Measurements from ENCODE around the gene DDAH2.
A peak's percentile ranks its signal among the peaks of the same experiment; 100 is the strongest.

Gene DDAH2

GRCh38 chr6:31728767-31729514 is at the start of gene DDAH2:
DDAH2 (minus strand) TSS chr6:31729299; CDS start chr6:31729161, 138 bp downstream.
- in situ Hi-C loops (cut with HindIII; ENCODE audit: low pct_ligation_motif_present, low pct_unique_long_range_greater_than_20kb, low sequenced_read_pairs) = no loop called here
- DNase-seq = no peak

- in situ Hi-C loops (cut with HindIII; ENCODE audit: low pct_ligation_motif_present, low pct_unique_long_range_greater_than_20kb, low sequenced_read_pairs) = no loop called here
- DNase-seq = no peak
These were observed 49.1 kb upstream of the DDAH2 start for GRCh38 chr6:31778193-31778592.

GRCh38 chr6:31777667-31778050 is 48.6 kb upstream of the DDAH2 start:
- in situ Hi-C loops (cut with HindIII; ENCODE audit: low pct_ligation_motif_present, low pct_unique_long_range_greater_than_20kb, low sequenced_read_pairs) = no loop called here
- no peak for DNase-seq

- DNase-seq = peak; percentile 54
- in situ Hi-C loops (cut with HindIII; ENCODE audit: low pct_ligation_motif_present, low pct_unique_long_range_greater_than_20kb, low sequenced_read_pairs) = no loop called here
These were observed 48.0 kb upstream of the DDAH2 start, which contains the start of gene VWA7 for GRCh38 chr6:31776989-31777666. VWA7 (minus strand) TSS chr6:31777328; CDS start chr6:31776779, 549 bp downstream.

- no peak for DNase-seq
- in situ Hi-C loops (cut with HindIII; ENCODE audit: low pct_ligation_motif_present, low pct_unique_long_range_greater_than_20kb, low sequenced_read_pairs) = no loop called here
These were observed 47.4 kb upstream of the DDAH2 start for GRCh38 chr6:31776485-31776988.

- in situ Hi-C loops (cut with HindIII; ENCODE audit: low pct_ligation_motif_present, low pct_unique_long_range_greater_than_20kb, low sequenced_read_pairs) = no loop called here
These were observed 46.8 kb upstream of the DDAH2 start for GRCh38 chr6:31775633-31776484.

GRCh38 chr6:31775184-31775583 is 46.1 kb upstream of the DDAH2 start:
- in situ Hi-C loops (cut with HindIII; ENCODE audit: low pct_ligation_motif_present, low pct_unique_long_range_greater_than_20kb, low sequenced_read_pairs) = no loop called here
- no peak for DNase-seq

More at GRCh38 chr6:31775633-31776484, 46.8 kb upstream of the DDAH2 start:
- DNase-seq = no peak

GRCh38 chr6:31771992-31772358 is 42.9 kb upstream of the DDAH2 start:
- in situ Hi-C loops (cut with HindIII; ENCODE audit: low pct_ligation_motif_present, low pct_unique_long_range_greater_than_20kb, low sequenced_read_pairs) = no loop called here
- no peak for DNase-seq

- no peak for DNase-seq
- in situ Hi-C loops (cut with HindIII; ENCODE audit: low pct_ligation_motif_present, low pct_unique_long_range_greater_than_20kb, low sequenced_read_pairs) = no loop called here
These were observed 41.8 kb upstream of the DDAH2 start for GRCh38 chr6:31770860-31771259.

- in situ Hi-C loops (cut with HindIII; ENCODE audit: low pct_ligation_motif_present, low pct_unique_long_range_greater_than_20kb, low sequenced_read_pairs) = no loop called here
These were observed 40.7 kb upstream of the DDAH2 start for GRCh38 chr6:31769684-31770371.

GRCh38 chr6:31768363-31769257 is 39.5 kb upstream of the DDAH2 start:
- no peak for DNase-seq
- in situ Hi-C loops (cut with HindIII; ENCODE audit: low pct_ligation_motif_present, low pct_unique_long_range_greater_than_20kb, low sequenced_read_pairs) = no loop called here

More at GRCh38 chr6:31769684-31770371, 40.7 kb upstream of the DDAH2 start:
- DNase-seq = peak; percentile 65

GRCh38 chr6:31767096-31767645 is 38.1 kb upstream of the DDAH2 start:
- in situ Hi-C loops (cut with HindIII; ENCODE audit: low pct_ligation_motif_present, low pct_unique_long_range_greater_than_20kb, low sequenced_read_pairs) = no loop called here
- no peak for DNase-seq

- no peak for DNase-seq
- in situ Hi-C loops (cut with HindIII; ENCODE audit: low pct_ligation_motif_present, low pct_unique_long_range_greater_than_20kb, low sequenced_read_pairs) = no loop called here
These were observed 37.1 kb upstream of the DDAH2 start for GRCh38 chr6:31765910-31766794.

GRCh38 chr6:31765559-31765909 is 36.4 kb upstream of the DDAH2 start:
- no peak for DNase-seq
- in situ Hi-C loops (cut with HindIII; ENCODE audit: low pct_ligation_motif_present, low pct_unique_long_range_greater_than_20kb, low sequenced_read_pairs) = no loop called here

GRCh38 chr6:31764198-31764597 is 35.1 kb upstream of the DDAH2 start:
- in situ Hi-C loops (cut with HindIII; ENCODE audit: low pct_ligation_motif_present, low pct_unique_long_range_greater_than_20kb, low sequenced_read_pairs) = no loop called here
- no peak for DNase-seq

- in situ Hi-C loops (cut with HindIII; ENCODE audit: low pct_ligation_motif_present, low pct_unique_long_range_greater_than_20kb, low sequenced_read_pairs) = no loop called here
- no peak for DNase-seq
These were observed 34.5 kb upstream of the DDAH2 start for GRCh38 chr6:31763619-31763940.
